K562 (cell line): ENCODE measurements around the gene TLCD4.

Source experiments
- GTF2E2 ChIP-seq: fragments of 200-800 bp; sonication (Bioruptor generic); IDR thresholded peaks from 2 replicates; pipeline ENCODE4 v1.6.1; 2016; ENCODE audit warnings: missing genetic modification characterization, missing compliant biosample characterization
- POLR2AphosphoS5 ChIP-seq: IDR thresholded peaks from 2 replicates; pipeline ENCODE4 v1.6.1; 2011; ENCODE audit warnings: mild to moderate bottlenecking, low read depth, low read length, moderate library complexity; ENCODE audit not compliant: control insufficient read depth, insufficient read depth
- RNF2 ChIP-seq: sonication (generic); IDR thresholded peaks from 2 replicates; pipeline ENCODE4 v1.6.1; 2016
- ZNF274 ChIP-seq: IDR thresholded peaks from 2 replicates; pipeline ENCODE4 v1.6.1; 2011; ENCODE audit warnings: low read depth, mild to moderate bottlenecking, low read length, moderate library complexity, borderline replicate concordance
- TF ChIP-seq, protein P1 (sequence below): sonication (generic); formaldehyde crosslinking; IDR thresholded peaks from 2 replicates; pipeline ENCODE4 v1.4.0; 2020; ENCODE audit warnings: mild to moderate bottlenecking, missing genetic modification reagents

DNA sequence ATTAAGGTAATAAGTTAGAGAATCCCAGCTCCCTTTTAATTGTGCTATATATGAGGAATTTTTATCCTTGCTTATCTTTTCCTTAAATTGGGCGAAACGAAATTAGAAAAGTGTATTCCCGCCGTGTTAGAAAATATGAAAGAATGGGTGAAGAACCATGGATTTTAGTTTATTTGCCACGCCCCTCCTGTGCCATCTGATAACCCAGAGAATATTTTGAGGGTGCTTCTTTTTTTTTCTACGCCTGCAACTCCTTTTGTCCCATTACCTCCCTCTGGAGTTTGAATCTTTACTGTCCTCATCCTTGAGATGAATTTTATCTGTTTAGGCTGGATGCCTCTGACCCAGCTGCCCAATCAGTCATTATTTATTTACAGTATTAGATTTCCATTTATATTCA lies 1.6 kb downstream of the TLCD4 start:
- no peak for TF ChIP-seq GTF2E2
- no peak for TF ChIP-seq RNF2
- TF ChIP-seq, protein P1, sequence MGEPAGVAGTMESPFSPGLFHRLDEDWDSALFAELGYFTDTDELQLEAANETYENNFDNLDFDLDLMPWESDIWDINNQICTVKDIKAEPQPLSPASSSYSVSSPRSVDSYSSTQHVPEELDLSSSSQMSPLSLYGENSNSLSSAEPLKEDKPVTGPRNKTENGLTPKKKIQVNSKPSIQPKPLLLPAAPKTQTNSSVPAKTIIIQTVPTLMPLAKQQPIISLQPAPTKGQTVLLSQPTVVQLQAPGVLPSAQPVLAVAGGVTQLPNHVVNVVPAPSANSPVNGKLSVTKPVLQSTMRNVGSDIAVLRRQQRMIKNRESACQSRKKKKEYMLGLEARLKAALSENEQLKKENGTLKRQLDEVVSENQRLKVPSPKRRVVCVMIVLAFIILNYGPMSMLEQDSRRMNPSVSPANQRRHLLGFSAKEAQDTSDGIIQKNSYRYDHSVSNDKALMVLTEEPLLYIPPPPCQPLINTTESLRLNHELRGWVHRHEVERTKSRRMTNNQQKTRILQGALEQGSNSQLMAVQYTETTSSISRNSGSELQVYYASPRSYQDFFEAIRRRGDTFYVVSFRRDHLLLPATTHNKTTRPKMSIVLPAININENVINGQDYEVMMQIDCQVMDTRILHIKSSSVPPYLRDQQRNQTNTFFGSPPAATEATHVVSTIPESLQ (CRISPR knock-in tag), result no peak
- no peak for TF ChIP-seq POLR2AphosphoS5
- no peak for TF ChIP-seq ZNF274
